Stimulated activated CD4-positive, alpha-beta T cell treated with anti-CD3 and anti-CD28 coated beads, Interleukin-4, amount 100 ng/mL, for 4 hours (primary cell): ENCODE data around the gene SYNPO.

Experiments
- DNase-seq, 2 experiments: peaks; one replicate each; pipeline ENCODE4 v3.0.0-alpha.2; 2020

SYNPO gene

DNA sequence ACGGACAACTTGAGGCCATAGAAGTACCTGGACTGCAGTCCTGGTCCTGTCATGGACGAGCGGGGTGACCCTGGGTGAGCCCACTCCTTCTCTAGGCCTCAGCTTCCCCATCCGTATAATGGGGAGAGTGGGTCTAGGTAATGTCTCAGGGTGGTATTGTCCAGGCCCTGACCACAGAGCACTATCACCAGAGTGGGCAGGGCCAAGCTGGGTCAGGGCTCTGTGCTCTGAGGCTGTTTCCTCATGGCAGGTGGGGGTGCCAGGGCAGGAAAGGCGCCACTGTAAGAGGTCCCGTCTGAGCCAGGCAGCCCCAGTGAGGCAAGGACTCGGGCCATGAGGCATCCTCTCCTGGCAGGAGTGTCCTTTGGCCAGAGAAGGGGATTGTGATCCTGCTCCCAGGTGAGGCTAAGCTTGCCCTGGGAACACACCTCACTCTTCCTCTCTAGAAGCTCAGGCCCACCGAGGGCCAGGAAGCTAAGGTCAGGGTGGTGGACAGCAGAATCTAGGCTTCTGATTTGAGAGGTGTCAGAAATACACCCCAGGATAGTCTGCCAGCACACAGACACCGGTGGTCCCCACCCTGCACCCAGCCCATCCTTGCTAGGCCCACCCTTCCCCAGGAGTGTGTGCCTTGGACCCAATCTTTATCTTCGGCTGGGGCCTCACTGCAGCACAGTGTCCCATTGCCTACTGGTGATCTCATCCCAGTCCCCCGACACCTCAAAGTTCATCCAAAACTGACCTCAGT is 19.1 kb downstream of the SYNPO start:
- no peak for DNase-seq

DNA sequence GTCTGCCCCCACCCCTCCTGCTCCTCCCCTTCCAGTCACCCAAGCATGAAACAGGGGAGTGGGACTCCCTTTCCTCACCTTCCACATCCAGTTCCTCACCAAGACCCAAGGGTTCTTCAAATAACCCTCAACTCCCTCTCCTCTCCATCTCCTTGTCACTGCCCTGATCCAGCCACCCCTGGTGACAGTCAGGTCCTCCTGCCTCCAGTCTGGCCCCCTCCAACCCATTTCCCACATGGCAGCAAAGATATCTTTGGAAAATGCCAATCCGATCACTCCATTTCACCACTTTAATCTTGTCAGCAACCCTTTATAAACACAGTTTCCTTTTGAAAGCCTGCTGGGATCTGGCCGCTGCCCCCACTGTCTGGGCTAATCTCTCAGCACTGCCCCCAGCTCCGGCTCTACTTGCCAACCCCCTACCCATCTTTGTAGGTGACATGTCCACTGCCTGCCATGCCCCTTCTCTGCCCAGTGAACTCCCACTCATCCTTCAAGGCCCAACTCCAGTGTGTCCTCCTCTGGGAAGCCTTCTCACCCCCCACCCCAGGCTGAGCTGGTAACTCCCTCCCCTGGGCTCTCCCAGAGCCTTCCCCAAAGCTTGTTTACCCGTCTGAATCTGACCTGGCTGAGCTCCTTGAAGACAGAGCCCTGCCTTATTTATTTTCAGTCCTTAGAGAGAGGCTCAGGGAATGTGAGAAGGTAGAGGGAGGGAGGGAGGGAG is 19.8 kb downstream of the SYNPO start:
- no peak for DNase-seq

DNA sequence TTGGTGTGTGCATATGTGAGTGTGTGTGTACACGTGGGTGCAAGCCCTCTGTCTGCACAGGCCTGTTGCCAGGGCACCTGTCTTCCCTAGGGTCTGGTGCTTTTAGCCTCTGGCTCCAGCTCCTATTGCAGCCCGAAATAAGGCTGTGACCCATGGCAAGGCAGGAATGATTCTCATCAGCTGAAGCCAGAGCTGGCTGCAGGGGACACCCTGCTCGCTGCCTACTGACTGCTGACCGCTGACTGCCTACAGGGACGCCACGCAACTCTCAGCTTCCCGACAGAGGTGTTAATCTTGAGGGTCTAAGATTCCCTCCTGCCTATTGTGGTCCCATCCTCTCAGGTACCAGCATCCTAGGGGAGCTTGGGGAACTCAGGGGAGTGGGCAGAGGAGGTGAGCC is 20.6 kb downstream of the SYNPO start, which contains the start of gene MYOZ3:
Gene MYOZ3, plus strand, starts transcription at position 166 of the 400 bp plus-strand sequence. CDS start 1,691 bp downstream, outside the sequence.
- no peak for DNase-seq

DNA sequence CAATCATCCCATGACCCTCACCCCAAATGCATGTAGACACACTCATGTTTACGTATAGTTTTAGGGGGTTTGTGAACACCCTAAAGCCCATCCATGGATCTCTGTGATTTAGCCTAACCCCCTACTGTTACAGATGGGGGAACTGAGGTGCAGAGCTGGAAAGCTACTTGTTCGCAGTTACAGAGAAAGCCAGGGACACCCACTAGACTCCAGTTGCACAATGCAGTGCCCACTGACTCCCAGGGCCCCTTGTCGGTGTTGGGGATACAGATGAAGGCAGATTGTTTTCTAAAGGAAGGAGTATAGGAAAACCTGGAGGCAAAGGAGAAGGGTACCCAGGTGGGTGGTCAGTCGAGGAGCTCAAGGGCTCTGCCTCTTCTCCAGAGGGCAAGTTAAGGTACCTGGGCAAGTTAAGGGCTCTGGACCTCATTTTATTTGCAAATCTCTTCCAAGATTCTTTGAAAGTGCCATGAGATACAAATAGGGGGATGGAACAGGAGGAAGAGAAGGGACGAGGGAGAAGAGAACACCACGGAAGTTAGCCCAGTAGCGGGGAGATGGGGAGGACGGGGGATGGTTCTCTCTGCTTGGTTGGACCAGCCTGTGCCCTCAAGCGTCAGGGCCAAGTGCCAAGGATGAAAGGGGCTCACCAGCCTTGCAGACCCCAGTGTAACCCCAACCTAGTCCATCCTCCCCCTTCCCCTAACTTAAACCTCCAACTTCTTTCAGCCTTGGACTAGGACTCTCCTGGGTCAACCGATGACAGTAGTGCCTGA is 21.5 kb downstream of the SYNPO start:
- no peak for DNase-seq

DNA sequence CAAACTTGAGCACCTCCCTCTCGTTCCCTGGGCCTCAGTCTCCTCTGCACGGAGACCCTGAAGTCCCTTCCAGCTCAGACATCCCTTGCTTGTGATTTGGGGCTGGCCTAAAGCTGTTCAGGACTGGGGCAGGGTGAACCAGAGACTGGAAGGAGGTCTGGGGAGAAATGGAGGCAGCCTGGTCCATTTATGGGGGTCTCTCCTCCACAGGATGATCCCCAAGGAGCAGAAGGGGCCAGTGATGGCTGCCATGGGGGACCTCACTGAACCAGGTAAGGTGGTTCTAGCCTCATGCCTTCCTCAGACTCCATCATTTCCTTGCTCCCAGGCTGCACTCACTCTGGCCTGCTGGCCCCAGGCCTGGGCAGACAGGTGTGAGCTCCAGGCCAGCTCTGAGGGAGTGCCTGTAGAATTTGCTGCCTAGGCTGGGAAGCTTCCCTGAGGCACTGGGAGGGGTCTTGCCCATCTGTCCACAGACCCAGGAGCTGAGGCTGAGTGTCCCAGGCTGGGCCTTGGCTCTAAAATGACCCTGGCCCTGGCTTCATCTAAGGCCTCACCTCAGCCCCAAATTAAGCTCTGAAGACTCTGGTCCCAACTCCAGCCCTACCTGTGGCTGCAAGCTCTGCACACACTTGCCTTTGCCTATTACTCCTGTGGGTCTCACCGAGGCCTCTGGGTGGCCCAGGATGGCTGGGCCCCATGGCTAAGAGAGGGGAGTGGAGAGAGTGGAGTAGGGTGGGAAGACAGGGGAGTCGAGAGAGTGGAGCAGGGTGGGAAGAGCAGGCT is 22.5 kb downstream of the SYNPO start:
- no peak for DNase-seq

DNA sequence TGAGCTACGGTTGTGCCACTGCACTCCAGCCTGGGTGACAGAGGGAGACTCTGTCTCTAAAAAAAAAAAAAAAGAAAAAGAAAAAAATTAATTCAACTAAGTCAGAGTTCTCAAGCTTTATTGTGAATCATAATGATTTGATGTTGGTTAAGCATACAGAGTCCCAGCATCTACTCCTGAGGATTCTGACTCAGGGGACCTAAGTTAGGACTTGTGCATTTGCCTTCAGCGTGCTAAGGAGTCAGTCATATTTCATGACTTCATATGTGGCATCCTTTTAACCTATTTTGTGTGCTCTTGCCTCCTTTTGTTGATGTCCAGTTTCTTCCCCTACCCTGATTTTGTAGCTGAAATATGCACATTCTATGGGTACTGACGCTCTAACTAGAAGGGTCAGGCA is 23.5 kb downstream of the SYNPO start:
- DNase-seq = no peak

DNA sequence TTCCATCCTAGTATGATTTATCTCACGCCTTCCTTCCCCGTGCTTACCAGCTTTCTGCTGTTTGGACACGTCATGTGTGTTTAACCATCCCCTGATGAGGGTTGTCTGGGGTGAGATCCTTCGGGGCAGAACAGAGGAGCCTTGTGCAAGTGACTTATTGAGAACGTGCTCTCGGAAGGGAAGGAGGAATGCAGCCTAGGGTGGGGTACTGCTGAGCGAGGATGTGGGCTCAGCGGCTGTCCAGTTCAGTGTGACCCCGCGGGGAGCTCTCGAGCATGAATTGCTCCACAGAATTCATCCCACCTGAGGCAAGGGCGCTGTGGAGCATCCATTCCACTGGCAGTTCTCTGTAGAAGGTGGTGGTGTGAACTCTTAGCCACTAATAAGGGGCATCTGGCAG is 24.6 kb downstream of the SYNPO start:
- no peak for DNase-seq

DNA sequence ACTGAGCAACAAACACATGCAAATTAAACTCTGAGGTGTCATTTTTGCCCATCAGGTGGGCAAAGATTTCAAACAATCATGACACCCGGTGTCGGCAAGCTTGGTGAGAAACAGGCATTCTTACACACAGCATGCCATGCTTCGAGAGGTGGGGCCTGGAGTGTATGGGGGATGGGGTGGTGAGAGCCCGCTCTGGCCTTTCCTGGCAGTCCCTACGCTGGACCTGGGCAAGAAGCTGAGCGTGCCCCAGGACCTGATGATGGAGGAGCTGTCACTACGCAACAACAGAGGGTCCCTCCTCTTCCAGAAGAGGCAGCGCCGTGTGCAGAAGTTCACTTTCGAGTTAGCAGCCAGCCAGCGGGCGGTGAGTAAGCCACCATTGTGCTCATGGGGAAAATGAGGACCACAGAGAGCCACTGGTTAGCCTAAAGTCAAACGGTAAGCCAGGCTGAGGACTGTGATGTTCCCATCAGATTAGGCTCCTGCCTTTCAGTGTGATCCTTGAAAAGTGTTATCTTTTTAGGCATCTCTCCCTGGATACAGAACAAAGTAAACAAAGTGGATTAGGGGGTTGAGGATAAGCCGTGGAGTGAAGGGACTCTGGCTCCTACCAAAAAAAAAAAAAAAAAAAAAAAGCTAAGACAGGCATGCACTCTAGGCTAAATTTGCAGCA is 30.0 kb downstream of the SYNPO start:
- DNase-seq = no peak

DNA sequence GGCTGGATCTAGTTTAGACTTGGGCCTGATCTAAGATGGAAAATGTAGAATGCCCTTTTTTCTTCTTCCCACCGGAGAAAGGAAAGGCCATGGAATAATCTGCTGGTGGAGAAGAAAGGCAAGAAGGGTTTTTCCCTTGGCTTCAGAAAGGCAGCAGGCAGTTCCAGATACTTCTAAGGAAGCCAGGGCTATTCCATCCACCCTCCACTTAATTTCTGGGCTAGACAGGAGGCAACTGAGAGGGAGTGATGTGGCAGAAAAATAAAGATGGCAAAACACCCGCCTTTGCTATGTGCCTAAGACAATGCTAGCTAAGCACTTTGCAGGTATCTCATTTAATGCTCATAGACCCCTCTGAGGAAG is 30.5 kb downstream of the SYNPO start:
- DNase-seq = no peak

DNA sequence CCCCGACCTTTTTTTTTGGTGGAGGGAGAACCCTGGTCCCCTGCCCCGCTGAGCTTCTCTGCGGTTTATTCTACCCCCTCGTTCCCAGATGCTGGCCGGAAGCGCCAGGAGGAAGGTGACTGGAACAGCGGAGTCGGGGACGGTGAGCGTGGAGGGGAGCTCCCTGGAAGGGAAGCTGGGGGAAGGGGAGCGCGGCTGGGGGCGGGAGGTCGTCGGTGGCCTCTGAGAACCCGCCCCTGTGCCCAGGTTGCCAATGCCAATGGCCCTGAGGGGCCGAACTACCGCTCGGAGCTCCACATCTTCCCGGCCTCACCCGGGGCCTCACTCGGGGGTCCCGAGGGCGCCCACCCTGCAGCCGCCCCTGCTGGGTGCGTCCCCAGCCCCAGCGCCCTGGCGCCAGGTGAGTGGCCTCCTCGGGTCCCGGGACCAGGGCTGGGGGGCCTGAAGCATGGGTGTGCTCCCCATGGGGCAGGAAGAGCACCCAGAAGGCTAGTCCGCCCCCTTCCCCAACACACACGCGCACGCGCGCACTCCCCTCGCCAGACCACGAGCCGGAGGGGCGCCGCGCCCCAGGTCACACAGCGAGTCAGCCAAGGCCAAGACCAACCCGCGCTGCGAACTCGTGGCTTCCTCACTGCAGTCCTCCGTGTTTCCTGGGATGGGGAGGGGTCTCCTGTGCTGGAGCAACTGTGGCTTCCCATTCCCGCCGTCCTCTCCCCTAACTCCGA is 31.2 kb downstream of the SYNPO start:
- DNase-seq = no peak

DNA sequence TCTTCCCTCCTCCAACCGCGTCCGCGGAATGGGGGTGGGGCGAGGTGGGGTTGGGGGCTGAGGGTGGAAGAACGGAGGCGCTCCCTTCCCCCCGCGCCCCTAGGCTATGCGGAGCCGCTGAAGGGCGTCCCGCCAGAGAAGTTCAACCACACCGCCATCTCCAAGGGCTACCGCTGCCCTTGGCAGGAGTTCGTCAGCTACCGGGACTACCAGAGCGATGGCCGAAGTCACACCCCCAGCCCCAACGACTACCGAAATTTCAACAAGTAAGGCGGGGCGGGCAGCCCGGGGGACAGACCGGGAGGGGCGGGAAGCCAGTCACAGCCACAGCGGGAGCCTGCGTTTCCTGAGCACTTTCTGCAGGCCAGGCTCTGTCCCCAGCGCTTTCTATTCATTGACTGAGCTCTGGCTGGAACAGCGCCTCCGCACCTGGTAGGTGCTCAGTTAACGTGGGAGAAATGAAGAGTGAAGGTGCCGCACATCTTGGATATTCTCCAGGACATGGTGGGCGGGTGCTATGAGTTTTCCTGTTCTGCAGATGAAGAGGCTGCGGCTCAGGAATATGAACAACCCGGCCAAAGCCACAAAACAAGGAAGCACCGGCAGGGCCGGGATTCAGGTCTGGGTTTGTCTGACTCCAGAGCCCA is 31.9 kb downstream of the SYNPO start:
- peak in 1 of 2 experiments; percentile 12 for DNase-seq

DNA sequence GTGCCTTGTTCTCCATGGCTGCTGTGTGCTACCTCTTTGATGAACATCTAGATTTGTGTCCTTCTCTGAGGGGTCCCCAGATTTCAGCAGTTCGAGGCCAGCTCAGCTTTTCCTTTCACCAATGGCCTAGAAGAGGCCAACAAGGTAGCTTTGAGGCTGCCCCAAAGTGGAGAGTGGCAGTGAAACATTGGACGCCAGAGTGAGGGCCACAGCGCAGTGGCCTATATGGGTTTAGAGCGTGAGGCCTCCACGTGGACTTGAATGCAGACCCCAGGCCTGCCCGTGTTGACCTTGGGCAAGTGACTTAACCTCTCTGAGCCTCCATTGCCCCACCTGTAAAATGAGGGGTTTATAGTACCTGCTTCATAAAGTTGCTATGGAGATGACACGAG is 32.4 kb downstream of the SYNPO start:
- no peak for DNase-seq

DNA sequence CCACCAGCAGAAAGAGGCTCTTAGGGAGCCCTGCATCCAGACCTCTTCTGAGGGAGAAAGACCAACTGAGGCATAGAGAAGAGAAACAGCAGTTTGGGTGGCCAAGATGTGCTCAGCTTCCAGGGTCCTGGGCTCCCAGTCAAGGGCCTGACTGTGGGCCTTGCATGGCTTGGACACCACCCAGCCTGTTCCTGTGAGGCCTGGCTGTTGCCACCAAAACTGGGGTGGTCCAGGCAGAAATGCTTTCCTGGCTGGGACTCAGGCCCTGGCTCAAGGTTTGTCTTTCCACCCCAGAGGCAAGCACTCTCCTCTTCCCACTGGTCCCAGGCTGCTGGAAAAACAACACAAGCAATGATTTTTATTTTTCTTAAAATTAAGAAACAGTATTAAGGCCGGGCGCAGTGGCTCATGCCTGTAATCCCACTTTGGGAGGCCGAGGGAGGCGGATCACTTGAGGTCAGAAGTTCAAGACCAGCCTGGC is 33.9 kb downstream of the SYNPO start:
- DNase-seq = no peak

DNA sequence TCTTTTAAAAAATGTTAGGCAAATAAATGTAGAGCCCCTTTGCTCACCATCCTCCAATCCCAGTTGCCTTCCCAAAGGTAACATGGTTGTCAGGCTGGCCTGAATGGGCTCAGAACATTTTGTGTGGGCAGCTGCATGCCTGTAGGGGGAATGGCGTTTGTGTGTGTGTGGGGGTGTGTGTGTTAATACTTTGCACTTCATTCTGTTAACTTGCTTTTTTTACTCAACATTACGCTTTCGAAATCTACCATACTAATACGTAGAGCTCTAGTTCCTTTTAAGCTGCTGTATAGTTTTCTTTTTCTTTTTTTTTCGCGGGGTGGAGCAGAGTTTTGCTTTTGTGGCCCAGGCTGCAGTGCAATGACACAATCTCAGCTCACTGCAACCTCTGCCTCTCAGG is 34.6 kb downstream of the SYNPO start:
- DNase-seq = no peak

DNA sequence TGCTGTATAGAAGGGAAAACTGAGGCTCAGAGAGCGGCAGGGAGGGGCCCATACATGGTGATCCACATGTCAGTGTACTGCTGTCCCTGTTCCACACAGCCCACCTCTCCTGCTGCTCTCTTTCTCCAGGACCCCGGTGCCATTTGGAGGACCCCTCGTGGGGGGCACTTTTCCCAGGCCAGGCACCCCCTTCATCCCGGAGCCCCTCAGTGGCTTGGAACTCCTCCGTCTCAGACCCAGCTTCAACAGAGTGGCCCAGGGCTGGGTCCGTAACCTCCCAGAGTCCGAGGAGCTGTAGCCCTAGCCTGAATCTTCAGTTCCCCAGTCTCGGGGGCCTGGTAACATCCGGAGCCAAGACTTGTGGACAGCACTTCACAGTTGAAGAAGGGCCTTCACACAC is 36.1 kb downstream of the SYNPO start:
- no peak for DNase-seq

DNA sequence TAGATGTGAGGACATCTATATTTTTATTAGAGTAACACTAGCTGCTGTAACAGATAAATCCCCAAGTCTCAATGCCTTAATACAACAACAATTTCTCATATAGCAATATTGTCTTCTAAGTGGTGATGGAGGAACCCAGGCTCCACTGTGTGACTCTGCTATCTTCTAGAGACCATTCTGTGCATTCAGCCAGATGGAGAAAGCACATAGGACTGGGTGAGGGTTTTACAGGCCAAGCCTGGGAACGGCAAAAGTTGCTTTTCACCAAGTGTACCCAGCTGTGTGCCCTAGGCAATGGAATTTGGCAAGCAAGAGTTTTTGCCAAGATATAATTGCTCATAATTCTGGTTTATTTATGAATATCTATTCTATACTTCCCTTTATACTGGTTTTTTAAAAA is 48.7 kb downstream of the SYNPO start:
- no peak for DNase-seq

DNA sequence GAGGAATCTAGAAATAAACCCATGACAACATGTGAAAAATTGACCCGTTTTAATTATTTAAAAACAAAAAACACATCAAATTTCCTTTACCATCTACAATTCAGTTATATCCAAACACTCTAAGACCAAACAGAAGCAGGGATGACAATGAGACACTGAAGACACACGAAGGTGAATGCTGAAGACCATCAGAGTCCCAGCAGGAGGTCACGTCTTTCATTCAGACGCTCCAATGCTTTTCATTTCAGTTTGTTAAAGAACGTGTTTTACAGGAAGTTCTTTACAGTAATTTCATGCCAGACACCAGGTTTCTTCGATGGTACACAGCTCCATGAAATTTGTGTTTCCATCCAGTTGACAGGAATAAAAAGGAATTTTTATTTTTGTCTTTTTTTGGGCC is 50.3 kb downstream of the SYNPO start:
- DNase-seq = no peak

DNA sequence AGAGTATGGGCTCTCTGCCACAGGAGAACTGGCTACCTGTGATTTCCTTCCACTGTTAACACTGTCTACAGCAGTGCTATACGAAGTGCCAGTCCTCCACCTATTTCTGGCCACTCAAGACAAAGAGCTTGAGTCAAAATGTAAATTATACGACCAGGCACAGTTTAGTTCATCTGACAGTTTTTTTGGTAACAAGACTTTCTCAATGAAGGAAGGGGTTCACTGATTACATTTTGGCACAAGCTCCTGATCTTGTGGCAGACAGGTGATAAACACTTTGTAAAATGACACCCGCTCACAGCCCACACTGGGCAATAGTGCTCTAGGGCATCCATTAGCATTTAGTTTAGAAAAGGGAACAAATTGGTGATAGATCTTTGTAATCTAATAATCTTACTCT is 51.8 kb downstream of the SYNPO start:
- no peak for DNase-seq

DNA sequence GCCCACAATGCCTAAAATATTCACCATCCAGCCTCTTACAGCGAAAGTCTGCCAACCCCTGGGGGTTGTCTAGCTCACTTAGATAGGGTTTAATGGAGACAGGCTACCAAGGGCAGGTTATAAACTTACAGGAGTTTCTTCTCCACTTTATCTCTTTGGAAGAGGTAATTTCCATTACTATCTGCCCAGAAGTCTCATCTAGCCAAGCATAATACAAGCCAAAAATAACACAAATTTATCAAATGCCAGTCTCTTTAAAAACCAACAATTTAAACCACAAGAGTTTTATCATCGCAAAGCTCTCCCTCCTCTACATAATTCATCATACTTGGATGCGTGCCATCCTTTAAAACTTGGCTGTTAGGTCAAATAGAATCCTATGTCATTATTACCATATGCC is 54.2 kb downstream of the SYNPO start:
- DNase-seq = no peak

DNA sequence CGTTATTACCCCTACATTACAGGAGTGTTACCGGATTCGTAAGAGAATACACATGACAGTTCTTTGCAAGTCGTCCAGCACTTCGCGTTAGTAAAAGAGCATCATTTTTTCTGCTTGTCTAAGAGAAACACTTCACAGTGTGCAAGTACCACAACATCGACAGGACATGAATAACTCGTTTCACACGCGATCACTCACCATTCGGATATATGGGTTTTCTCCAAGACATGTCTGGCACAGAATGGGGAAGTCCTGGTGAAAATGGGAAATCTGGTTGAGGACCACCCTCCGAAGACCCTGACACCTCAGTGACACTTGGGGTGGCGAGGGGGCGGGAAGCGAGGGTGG is 59.8 kb downstream of the SYNPO start:
- no peak for DNase-seq
